ENCODE data around the gene FRRS1.

Gene FRRS1

GRCh38 chr1:99660496-99660895 lies 105.9 kb downstream of the FRRS1 start:
- no peaks in the 10 kb centered on the region for H3K9me3 Mint-ChIP-seq
- ATAC-seq (no peak), DNase-seq (ENCODE audit: low spot score in 2 of 2) (no peak)
- no peaks in the 10 kb centered on the region for H3K36me3 Mint-ChIP-seq
- H3K4me3 Mint-ChIP-seq, result no peak overlapping the region
- H3K4me1 Mint-ChIP-seq, result no peaks in the 10 kb centered on the region
- H3K27ac Mint-ChIP-seq, result no peak overlapping the region

- DNase-seq (ENCODE audit: low spot score in 2 of 2) (no peak), ATAC-seq (peak; percentile 21)
- Mint-ChIP-seq H3K4me1 (no peaks in the 10 kb centered on the region), H3K9me3 (no peaks in the 10 kb centered on the region), H3K36me3 (no peaks in the 10 kb centered on the region), H3K27ac (no peak overlapping the region), H3K4me3 (no peak overlapping the region)
These were observed 106.7 kb downstream of the FRRS1 start for GRCh38 chr1:99659755-99660210.

Measured in stimulated activated effector memory CD8-positive, alpha-beta T cell treated with anti-CD3 and anti-CD28 coated beads, Interleukin-12 subunit alpha, Interleukin-12 subunit beta, amount 100 ng/mL, for 72 hours (primary cell).